Hematopoietic multipotent progenitor cell treated with erythropoietin and hydrocortisone succinate and interleukin-3 and kit ligand, for 17 days (in vitro differentiated cells): Measurements from ENCODE around the gene PSMA6.

Experiments
- DNase-seq: peaks from one replicate; pipeline ENCODE4 v3.0.0-alpha.2; 2015; ENCODE audit warnings: low spot score

The PSMA6 gene

GRCh38 chr14:35367056-35367372, 74.8 kb downstream of the PSMA6 start:
- no peak for DNase-seq
